Measurements from ENCODE around the gene P3R3URF.
"Not testable (repeated sequence)": the region's sequence is repeated elsewhere in the genome, so short reads cannot be mapped to it uniquely, and the experiment has no call there.

The P3R3URF gene

GRCh38 chr1:46176211-46176865, at the start of gene P3R3URF:
Gene P3R3URF (minus strand): TSS chr1:46176488. CDS start chr1:46176471, 17 bp downstream.
- no peak for DNase-seq

DNA sequence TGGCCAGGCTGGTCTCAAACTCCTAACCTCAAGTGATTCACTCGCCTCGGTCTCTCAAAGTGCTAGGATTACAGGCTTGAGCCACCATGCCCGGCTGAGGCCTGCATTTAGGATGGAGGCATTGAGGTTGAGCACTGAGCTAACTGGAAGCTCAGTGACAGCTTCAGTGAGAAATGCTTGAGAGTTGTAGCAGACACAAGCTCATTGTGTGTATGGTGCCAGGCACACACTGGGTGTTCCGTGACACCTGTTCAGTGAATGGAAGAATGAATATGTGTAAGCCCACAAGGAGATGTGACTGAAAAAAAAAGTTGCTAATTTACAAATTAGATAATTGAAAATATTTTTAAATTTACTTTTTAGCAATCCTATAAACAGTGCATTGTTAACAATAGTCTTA, 48.7 kb upstream of the P3R3URF start:
- DNase-seq, result no peak

DNA sequence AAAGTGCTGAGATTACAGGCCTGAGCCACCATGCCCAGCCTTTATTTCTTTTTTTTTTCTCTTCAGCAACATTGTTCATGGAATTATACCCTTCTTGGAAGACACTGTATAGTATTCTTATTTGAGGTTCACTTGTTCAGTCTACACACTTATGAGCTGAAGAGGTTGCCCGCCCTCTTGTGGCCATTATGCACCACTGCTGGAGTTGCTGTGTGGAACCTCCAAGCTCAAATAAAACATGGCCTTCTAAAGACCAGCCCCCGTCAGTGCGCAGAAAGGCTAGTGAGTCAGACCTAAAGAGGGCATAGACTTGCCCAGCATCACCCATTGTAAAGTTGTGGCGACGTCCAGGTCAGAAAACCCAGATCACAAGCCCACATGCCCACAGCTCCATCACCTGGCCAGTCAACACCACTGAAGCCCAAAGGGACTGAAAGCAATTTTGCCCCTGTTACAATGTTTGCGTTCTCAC, 47.2 kb upstream of the P3R3URF start:
- peak; percentile 87 for DNase-seq

GRCh38 chr1:46223055-46223454, 46.8 kb upstream of the P3R3URF start:
- not testable (repeated sequence) for DNase-seq

DNA sequence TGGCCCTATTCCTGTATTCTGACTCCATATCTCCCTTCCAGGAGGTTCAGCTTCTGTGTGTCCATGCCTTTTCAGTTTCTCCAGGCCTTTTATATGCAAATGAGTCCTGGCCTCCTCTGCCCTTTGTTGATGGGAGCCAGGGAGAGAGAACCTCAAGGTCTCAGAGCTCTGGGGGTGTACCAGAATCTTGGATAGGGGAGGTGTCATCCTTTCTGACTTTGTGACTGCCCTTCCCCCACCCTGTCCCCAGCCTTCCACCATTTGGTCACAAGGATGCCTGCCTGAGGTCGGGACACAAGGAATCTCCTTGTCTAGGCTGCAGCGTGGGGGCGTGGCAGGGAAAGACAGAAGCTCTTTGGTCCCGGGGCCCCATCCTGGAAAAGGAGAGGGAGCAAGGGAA, 45.5 kb upstream of the P3R3URF start:
- DNase-seq, result peak; percentile 84

DNA sequence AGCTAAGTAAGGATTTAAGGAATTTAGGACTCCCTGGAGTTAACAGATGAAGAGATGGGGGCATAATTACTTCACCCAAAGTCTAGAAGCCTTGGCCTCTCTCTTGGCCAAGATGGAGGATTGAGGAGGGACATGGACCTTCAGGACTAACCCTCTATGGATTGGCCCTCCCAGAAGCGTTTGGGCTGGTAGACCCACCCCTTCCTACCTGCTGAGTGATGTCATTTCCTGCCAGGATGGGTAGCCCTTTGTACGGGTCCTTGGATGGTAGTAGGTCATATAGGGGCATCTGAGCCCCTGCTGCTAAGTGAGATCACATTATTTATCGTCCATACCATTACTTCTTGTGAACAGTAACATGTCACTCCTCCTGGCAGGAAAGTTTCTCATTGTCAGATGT, 44.5 kb upstream of the P3R3URF start:
- DNase-seq, result no peak

DNA sequence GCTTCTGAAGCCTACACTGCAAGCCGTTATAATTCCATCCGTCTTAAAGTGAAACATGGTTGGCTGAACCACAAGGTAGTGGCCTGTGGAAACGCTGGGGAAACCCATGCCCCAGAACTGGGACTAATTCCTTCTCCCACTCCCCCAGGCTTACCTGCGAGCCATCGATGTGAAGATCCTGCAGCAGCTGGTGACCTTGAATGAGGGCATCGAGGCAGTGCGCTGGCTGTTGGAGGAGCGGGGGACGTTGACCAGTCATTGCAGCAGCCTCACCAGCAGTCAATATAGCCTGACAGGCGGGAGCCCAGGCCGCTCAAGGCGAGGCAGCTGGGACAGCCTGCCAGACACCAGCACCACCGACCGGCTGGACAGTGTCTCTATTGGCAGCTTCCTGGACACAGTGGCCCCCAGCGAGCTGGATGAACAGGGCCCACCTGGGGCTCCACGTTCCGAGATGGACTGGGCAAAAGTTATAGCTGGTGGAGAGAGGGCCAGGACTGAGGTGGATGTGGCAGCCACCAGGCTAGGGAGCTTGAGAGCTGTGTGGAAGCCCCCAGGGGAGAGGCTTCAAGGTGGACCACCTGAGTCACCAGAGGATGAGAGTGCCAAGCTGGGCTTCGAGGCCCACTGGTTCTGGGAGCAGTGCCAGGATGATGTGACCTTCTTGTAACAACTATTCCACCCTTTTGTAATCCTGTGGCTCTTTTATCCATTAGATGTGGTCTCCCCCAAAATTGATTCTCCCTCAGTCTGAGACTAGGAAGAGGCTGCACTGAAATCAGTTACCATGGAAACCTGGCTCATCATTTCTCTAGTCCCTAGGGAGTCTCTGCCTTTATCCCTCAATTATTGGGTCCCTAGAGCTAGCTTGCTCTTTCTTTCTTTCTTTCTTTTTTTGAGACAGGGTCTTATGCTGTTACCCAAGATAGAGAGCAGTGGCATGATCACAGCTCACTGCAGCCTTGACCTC, 43.5 kb upstream of the P3R3URF start:
- no peak for DNase-seq

DNA sequence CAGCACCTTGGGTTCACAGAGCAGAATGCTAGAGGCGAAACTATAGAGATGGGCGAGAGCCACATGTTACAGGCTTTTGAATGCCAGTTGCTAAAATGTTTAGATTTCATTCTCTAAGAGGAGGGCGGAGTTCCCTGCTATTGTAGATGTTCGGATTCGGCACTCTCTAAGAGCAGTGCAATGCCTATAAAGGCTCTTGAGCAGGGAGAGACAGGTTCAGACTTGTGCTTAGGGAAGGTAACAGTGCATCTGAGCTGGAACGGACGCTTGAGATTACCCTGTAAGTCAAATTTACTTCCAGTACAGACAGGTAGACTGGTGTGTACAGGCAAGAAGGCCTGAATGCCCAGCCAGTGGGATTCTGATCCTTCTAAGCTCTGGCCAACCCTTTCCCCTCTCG, 42.2 kb upstream of the P3R3URF start:
- DNase-seq, result no peak

- no peak for DNase-seq
These were observed 39.2 kb upstream of the P3R3URF start for GRCh38 chr1:46215504-46215903.

DNA sequence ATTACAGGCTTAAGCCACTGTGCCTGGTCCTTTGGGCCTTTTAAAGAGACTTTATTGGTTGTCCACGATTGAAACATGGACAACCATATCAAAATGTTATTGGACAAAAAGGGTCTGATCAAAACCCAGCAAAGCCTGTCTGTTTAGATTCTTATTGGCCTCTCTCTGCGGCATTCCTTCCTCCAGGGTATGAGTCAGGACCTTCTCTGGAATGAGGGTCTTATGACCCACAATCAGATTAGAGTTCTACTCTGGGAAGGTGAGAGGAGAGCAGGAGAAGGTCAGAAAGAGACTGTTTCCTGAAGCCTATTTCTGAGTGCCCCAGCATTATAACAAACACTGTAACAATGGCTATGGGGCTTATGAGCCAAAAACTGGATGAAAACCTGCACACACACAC, 34.8 kb upstream of the P3R3URF start:
- DNase-seq, result peak; percentile 84

DNA sequence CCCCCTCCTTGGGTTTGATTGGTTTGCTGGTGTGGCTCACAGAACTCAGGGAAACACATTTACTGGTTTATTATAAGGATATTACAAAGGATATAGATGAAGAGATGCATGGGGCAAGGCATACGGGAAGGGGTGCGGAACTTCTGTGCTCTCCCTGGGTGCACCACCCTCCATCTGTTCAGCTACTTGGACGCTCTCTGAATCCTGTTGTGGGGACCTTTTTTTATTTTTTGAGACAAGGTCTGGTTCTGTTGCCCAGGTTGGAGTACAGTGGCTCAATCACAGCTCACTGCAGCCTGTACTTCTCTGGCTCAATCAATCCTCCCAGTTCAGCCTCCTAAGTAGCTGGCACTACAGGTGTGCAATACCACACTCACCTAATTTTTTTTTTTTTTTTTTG, 34.3 kb upstream of the P3R3URF start:
- no peak for DNase-seq

DNA sequence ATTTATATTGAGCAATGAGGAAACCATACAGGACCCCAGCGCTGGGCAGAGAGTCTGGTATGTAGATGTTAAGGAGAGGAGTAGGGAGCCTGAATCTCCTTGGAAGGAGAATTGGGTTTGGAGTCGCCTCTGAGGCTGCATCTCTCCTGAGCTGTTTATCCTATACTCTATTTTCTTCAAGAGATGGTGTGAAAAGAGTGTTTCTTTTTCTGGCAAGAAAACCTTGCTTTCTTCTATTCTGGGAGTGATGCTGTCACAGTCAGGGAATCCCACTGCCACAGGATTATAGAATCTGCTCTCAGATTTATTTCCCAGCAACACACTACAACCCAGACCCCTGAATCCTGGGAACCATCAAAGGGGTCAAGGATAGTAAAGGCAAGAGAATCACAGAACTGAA, 30.1 kb upstream of the P3R3URF start:
- DNase-seq, result no peak

- DNase-seq, result no peak
These were observed 29.5 kb upstream of the P3R3URF start for GRCh38 chr1:46205791-46206190.

DNA sequence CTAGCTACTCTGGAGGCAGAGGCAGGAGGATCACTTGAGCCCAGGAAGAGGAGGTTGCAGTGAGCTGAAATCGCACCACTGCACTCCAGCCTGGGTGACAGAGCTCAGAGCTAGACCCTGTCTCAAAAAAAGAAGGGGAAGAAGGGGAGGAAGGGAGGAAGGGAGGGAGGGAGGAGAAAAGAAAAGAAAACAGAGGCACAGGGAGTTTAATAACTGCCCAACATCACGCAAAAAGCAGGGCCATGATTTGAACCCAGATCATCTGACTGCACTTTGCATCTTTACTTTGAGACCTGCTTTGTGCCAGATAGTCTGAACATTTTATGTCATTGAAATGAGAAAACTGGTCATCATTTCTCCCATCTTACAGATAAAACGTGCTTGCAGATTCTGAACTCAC, 28.9 kb upstream of the P3R3URF start:
- DNase-seq, result no peak

DNA sequence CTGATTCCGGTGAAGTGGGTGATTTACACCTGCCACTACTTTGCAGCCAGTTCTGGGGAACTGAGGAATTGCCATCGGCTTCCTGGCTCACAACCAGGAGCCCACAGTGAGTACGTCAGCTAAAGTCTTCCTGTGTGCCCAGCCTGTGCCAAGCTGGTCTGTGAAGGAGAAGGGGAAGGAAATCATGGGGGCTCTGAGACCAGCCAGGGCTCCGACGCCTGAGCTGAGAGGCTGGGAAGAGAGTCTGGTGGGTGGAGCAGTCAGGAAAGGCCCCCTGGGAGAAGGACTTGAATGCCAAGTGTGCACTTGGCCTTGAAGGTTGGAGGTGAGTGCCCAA, 28.1 kb upstream of the P3R3URF start:
- no peak for DNase-seq

- no peak for DNase-seq
These were observed 27.6 kb upstream of the P3R3URF start for GRCh38 chr1:46203738-46204405.

DNA sequence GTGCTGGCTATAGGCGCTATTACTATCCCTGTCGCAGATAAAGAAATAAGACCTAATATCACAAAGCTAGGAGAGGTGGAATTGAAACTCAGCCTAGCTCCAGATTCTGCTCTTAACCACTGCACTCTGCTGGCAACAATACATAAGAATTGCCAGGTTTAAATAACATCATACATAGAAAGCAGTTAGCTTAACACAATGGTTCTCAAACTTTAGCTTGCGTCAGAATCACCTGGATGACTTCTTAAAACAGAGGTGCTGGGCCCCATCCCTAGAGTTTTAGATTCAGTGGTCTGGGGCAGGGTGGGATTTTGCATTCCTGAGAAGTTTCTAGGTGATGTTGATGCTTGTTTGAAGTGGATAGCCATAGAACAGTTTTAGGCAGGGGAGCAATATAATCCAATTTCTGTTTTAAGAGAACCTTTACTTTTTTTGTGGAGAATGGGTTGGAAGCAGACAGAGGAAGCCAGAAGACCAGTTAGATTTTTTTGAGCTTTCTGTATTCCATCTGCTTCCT, 23.0 kb upstream of the P3R3URF start:
- no peak for DNase-seq

DNA sequence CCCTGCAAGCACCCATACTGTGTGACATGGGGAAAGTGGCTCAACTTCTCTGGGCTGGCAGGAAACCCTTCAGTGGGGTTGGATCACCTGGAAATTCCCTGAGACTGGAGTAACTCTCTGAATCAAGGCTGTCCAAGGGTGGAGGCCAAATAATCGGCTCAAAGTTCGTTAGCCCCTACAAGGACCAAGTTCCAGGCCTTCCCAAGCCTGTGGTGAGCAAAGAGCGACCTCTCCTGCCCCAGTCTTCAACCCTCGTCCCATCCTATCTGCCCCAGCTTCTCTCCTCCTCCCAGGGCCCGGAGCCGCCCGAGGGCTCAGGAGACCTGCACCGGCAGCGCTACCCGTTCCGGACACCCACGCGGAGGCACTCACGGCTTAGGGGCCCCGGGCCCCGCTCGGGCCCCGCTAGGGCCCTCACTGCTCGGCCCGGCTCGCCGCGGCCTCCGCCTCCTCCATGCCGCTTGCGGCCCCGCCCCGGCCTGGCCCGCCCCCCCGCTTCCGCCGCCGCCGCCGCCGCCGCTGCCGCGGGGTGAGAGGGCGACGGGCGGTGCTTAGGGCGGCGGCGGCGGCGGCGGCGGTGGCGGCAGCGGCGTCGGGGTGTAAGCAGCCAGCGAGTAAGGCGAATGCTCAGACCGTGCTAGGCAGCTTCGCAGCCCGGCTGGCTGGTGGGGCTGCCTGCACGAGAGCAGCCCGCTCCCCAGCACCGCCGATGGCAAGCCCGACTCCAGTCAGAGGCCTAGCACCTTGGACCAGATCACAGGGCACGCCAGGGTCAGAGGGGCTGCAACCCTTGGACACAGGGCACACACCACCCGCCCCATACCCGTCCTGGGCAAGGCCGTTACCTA, 21.9 kb upstream of the P3R3URF start, which contains the start of gene POMGNT1:
POMGNT1 (minus strand) TSS at position 471 of the 848 bp plus-strand sequence. CDS start 613 bp downstream, outside the sequence.
- DNase-seq, result peak; percentile 89

GRCh38 chr1:46197560-46197963, 21.3 kb upstream of the P3R3URF start:
- DNase-seq, result no peak

- no peak for DNase-seq
These were observed 20.3 kb upstream of the P3R3URF start for GRCh38 chr1:46196609-46197008.

- DNase-seq, result no peak
These were observed 18.4 kb upstream of the P3R3URF start for GRCh38 chr1:46194641-46195193.

Data from islet precursor cell (in vitro differentiated cells).